ENCODE results near the gene FMN1.
"Not testable (repeated sequence)": the region's sequence is repeated elsewhere in the genome, so short reads cannot be mapped to it uniquely, and the experiment has no call there.

FMN1 gene

DNA sequence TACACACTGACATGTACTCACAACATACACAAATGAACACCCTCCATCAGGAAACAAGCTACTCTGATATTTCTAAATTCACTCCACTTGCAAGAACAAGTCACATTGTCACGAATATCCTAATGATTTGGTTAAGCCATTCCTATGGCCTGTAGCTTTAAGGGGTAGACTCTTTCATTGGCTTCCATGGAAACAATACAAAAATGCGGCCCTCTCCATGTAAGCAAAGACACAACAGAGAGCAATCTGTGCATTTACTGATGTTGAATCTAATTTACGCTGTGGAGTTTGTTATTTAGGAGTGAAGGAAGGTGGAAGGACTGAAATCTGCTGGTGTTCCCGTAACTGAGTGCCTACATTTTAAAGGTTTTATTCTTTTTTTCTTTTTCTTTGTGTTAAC, 114.5 kb downstream of the FMN1 start:
- H3K4me1 ChIP-seq, result no peaks in the 10 kb centered on the region
- no peaks in the 10 kb centered on the region for H3K36me3 ChIP-seq
- intact Hi-C loops (cut with DNase I; ENCODE audit: low total_unique reads), result no loop called here
- no peaks in the 10 kb centered on the region for H3K9me3 ChIP-seq
- H3K4me3 ChIP-seq, result no peak overlapping the region
- no peak overlapping the region for H3K27ac ChIP-seq
- TF ChIP-seq, protein P1, sequence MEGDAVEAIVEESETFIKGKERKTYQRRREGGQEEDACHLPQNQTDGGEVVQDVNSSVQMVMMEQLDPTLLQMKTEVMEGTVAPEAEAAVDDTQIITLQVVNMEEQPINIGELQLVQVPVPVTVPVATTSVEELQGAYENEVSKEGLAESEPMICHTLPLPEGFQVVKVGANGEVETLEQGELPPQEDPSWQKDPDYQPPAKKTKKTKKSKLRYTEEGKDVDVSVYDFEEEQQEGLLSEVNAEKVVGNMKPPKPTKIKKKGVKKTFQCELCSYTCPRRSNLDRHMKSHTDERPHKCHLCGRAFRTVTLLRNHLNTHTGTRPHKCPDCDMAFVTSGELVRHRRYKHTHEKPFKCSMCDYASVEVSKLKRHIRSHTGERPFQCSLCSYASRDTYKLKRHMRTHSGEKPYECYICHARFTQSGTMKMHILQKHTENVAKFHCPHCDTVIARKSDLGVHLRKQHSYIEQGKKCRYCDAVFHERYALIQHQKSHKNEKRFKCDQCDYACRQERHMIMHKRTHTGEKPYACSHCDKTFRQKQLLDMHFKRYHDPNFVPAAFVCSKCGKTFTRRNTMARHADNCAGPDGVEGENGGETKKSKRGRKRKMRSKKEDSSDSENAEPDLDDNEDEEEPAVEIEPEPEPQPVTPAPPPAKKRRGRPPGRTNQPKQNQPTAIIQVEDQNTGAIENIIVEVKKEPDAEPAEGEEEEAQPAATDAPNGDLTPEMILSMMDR (IDR thresholded peaks at IDR 0.05), result no peak
- H3K27me3 ChIP-seq, result no peaks in the 10 kb centered on the region
- no peak for DNase-seq

DNA sequence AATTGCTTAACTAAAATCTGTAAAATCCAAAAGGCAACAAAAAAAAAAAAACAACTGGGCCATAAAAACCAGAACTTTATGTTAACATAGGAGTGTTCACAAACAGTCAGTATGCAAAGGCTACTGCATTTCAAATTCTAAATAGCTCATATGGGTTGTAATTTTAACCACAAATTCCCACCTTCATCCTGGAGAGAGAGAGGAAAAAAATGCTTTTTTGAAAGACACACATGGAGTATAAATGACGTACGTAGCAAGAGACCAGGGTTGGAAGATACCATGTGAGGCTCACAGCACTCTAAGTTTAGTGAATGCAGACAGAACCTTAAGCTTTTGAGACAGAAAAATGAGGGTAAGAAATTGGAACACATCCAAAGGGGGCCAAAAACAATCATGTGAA, 115.9 kb downstream of the FMN1 start:
- intact Hi-C loops (cut with DNase I; ENCODE audit: low total_unique reads), result no loop called here
- H3K4me1 ChIP-seq, result no peaks in the 10 kb centered on the region
- TF ChIP-seq, protein P1 (IDR thresholded peaks at IDR 0.05), result no peak
- no peak overlapping the region for H3K27ac ChIP-seq
- no peaks in the 10 kb centered on the region for H3K36me3 ChIP-seq
- H3K4me3 ChIP-seq, result no peak overlapping the region
- DNase-seq, result no peak
- H3K9me3 ChIP-seq, result no peaks in the 10 kb centered on the region
- H3K27me3 ChIP-seq, result no peaks in the 10 kb centered on the region

DNA sequence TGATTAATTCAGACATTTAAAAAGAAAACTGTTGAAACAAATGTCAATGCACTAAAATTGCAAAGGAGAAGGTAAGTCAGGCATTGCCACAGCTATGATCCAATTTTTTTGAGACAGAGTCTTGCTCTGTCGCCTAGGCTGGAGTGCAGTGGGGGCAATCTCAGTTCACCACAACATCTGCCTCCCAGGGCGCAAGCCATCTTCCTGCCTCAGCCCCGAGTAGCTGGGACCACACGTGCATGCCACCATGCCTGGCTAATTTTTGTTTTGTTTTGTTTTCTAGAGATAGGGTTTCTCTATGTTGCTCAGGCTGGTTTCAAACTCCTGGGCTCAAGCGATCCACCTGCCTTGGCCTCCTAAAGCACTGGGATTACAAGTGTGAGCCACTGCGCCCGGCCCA, 117.6 kb downstream of the FMN1 start:
- TF ChIP-seq, protein P1 (IDR thresholded peaks at IDR 0.05), result no peak

GRCh38 chr15:33074942-33075341, 119.6 kb downstream of the FMN1 start:
- no peak overlapping the region for H3K4me3 ChIP-seq
- no peak overlapping the region for H3K27ac ChIP-seq
- TF ChIP-seq, protein P1 (IDR thresholded peaks at IDR 0.05), result no peak
- no peaks in the 10 kb centered on the region for H3K9me3 ChIP-seq
- no peaks in the 10 kb centered on the region for H3K4me1 ChIP-seq
- intact Hi-C loops (cut with DNase I; ENCODE audit: low total_unique reads), result no loop called here
- H3K27me3 ChIP-seq, result no peaks in the 10 kb centered on the region
- no peak for DNase-seq
- H3K36me3 ChIP-seq, result no peaks in the 10 kb centered on the region

More for the DNA sequence above, 117.6 kb downstream of the FMN1 start:
- intact Hi-C loops (cut with DNase I; ENCODE audit: low total_unique reads), result no loop called here
- Histone ChIP-seq H3K36me3 (no peaks in the 10 kb centered on the region), H3K4me3 (no peak overlapping the region), H3K4me1 (no peaks in the 10 kb centered on the region), H3K27me3 (no peaks in the 10 kb centered on the region), H3K9me3 (no peaks in the 10 kb centered on the region), H3K27ac (no peak overlapping the region)
- DNase-seq, result no peak

DNA sequence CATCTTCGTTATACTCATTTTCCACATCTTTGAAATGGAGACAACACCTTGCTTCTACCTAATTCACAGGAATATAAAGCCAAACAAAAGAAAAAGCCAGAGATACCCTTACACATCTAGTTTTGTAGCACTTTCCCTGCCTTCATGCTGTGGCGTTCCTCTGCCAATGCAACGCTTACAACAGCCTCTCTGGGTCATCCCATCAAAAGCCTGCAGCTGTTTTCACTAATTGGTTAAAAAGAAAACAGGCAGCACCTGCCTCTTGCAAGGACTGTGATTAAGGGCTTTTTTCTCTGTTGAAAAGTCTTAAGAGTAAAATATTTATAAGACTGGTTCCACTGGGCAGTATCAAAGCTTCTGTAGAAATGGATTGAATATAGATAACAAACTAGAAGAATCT, 120.3 kb downstream of the FMN1 start:
- DNase-seq, result no peak
- intact Hi-C loops (cut with DNase I; ENCODE audit: low total_unique reads), result no loop called here
- TF ChIP-seq, protein P1 (IDR thresholded peaks at IDR 0.05), result no peak
- Histone ChIP-seq H3K9me3 (no peaks in the 10 kb centered on the region), H3K4me3 (no peak overlapping the region), H3K4me1 (no peaks in the 10 kb centered on the region), H3K27me3 (no peaks in the 10 kb centered on the region), H3K27ac (no peak overlapping the region), H3K36me3 (no peaks in the 10 kb centered on the region)

- DNase-seq, result no peak
These were observed 123.1 kb downstream of the FMN1 start for GRCh38 chr15:33071451-33071850.

GRCh38 chr15:33069903-33070302, 124.6 kb downstream of the FMN1 start:
- H3K9me3 ChIP-seq; H3K36me3 ChIP-seq; H3K4me1 ChIP-seq; H3K27ac ChIP-seq; intact Hi-C loops (cut with DNase I; ENCODE audit: low total_unique reads); H3K27me3 ChIP-seq; H3K4me3 ChIP-seq; DNase-seq: not testable (repeated sequence)

More at GRCh38 chr15:33071451-33071850, 123.1 kb downstream of the FMN1 start:
- no peak overlapping the region for H3K4me3 ChIP-seq
- H3K27ac ChIP-seq, result no peak overlapping the region
- no peaks in the 10 kb centered on the region for H3K9me3 ChIP-seq
- no peaks in the 10 kb centered on the region for H3K27me3 ChIP-seq
- no peaks in the 10 kb centered on the region for H3K36me3 ChIP-seq
- intact Hi-C loops (cut with DNase I; ENCODE audit: low total_unique reads), result no loop called here
- H3K4me1 ChIP-seq, result no peaks in the 10 kb centered on the region
- TF ChIP-seq, protein P1 (IDR thresholded peaks at IDR 0.05), result no peak
